GM23338 (cell line): ENCODE data around the gene EPHA4.

Experiments used
- POLR2AphosphoS5 ChIP-seq: IDR thresholded peaks from 2 replicates; pipeline ENCODE4 v1.6.1; 2016; ENCODE audit warnings: antibody characterized with exemption, low read depth
- TF ChIP-seq, protein P1 (sequence below), 2 experiments: fragments of 200-600 bp in 1 of 2; sonication (generic) in 1 of 2; conservative IDR thresholded peaks; 2 replicates each; pipeline versions ENCODE4 v1.5.1 to v1.6.1; 2016 to 2017; ENCODE audit warnings: antibody characterized with exemption in 2 of 2, low read depth in 2 of 2, mild to moderate bottlenecking in 2 of 2, moderate library complexity in 1 of 2

DNA sequence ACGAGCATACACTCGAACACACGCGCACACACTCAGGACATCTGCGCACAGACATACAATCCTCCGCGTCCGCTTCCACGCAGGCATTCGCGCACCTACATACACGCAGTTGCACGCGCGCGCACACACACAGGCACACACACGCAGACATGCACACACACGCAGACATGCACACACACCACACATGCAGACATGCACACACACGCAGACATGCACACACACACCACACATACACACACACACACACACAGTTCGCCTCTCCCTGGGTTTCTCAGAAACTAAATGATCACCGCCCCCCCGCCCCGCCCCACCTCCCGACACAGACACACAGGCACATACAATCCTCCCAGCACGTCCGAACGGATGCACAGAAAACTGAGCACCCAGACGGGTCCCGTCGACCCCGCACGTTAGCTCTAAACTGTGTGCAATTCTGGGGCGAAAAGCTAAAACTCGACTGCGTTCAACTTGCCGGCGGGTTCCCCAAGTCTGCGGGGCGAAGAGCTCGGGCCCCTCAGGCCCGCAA is 1.0 kb downstream of the EPHA4 start:
- TF ChIP-seq, protein P1, sequence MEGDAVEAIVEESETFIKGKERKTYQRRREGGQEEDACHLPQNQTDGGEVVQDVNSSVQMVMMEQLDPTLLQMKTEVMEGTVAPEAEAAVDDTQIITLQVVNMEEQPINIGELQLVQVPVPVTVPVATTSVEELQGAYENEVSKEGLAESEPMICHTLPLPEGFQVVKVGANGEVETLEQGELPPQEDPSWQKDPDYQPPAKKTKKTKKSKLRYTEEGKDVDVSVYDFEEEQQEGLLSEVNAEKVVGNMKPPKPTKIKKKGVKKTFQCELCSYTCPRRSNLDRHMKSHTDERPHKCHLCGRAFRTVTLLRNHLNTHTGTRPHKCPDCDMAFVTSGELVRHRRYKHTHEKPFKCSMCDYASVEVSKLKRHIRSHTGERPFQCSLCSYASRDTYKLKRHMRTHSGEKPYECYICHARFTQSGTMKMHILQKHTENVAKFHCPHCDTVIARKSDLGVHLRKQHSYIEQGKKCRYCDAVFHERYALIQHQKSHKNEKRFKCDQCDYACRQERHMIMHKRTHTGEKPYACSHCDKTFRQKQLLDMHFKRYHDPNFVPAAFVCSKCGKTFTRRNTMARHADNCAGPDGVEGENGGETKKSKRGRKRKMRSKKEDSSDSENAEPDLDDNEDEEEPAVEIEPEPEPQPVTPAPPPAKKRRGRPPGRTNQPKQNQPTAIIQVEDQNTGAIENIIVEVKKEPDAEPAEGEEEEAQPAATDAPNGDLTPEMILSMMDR (conservative IDR thresholded peaks at IDR 0.05; ENCODE audit: low read depth in 2 of 2), result no peak
- no peak for TF ChIP-seq POLR2AphosphoS5
